Articular chondrocyte of knee joint (primary cell): Measurements from ENCODE around the gene CDY1B. TPM values are rescaled to one million over a fixed set of nuclear protein-coding genes. Genes with fewer than 3 reads are reported as not detected.

ENCODE experiments used
- total RNA-seq: library from RNA; depleted of rRNA; stranded (reverse); fragments of >200 nt; gene quantifications from 2 replicates; pipeline ENCODE4 v1.2.3, GENCODE V29; 2012

The CDY1B gene
- not detected in 2 replicates for total RNA-seq

DNA sequence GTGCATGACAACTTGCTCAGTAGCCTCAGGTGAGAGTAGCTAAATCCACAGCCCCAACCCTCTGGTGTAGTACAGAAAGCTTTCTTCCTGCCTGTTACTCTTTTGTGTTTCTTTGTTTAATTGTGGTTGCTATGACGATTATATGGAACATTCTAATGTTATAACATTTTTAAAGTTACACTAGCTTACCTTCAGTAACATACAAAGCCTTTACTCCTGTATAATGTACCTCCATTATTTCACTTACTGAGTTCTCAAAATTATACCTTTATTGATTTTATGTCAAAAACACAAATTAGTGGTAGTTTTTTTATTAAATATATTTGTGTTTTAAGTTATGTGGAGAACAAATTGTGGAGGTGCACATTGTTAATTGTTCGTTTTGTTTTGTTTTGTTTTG, at the start of gene CDY1B:
Gene CDY1B, minus strand, starts transcription at position 101 of the 400 bp plus-strand sequence. CDS start 331 bp downstream, outside the sequence.

